ENCODE results near the gene USP37. TPM values are rescaled to one million over a fixed set of nuclear protein-coding genes. Genes with fewer than 3 reads are reported as not detected.

The USP37 gene
- polyA plus RNA-seq, 1 of the 3 experiments (the other 2 are of a cell fraction) = 0.95 TPM

- TF ChIP-seq REST (IDR thresholded peaks at IDR 0.05; ENCODE audit: low read depth, low read length) (no peak), EP300 (IDR thresholded peaks at IDR 0.05; ENCODE audit: borderline replicate concordance in 1 of 2, low read depth in 1 of 2, low read length in 1 of 2) (no peak), CTCF (IDR thresholded peaks at IDR 0.05) (no peak), FOSL2 (IDR thresholded peaks at IDR 0.05; ENCODE audit: borderline replicate concordance, low read depth) (no peak)
Observed at GRCh38 chr2:218566296-218566695, 1.9 kb downstream of the USP37 start (continued).

GRCh38 chr2:218564056-218564455 is 4.1 kb downstream of the USP37 start:
- H3K4me2 ChIP-seq = no peak overlapping the region
- H2AFZ ChIP-seq (ENCODE audit: low read depth) = no peak overlapping the region
- no peak overlapping the region for H3K4me3 ChIP-seq (ENCODE audit: low read depth in 2 of 2, low read length in 1 of 2)
- H3K27me3 ChIP-seq (ENCODE audit: insufficient read depth) = no peaks in the 10 kb centered on the region
- no peaks in the 10 kb centered on the region for H3K9me3 ChIP-seq
- peaks cover 17 to 18% of the 10 kb centered on the region in 2 experiments for H3K36me3 ChIP-seq (replicated peaks in 1 of 2; ENCODE audit: control insufficient read depth in 1 of 2, insufficient read depth in 2 of 2, low read length in 1 of 2)
- H3K4me1 ChIP-seq (ENCODE audit: control insufficient read depth in 1 of 2, insufficient read depth in 2 of 2, low read depth in 1 of 2, low read length in 1 of 2) = peaks cover 4 to 5% of the 10 kb centered on the region in 2 experiments; a peak in 2 of 4 replicates
- peaks cover 4% of the 10 kb centered on the region for H3F3A ChIP-seq (replicated peaks; ENCODE audit: insufficient read depth)
- no peaks in the 10 kb centered on the region for H3K9me2 ChIP-seq
- no peak overlapping the region for H3K27ac ChIP-seq (ENCODE audit: low read depth in 2 of 2, low read length in 1 of 2)
- H4K20me1 ChIP-seq (ENCODE audit: insufficient read depth) = no peaks in the 10 kb centered on the region
- H3K9ac ChIP-seq = no peak overlapping the region
- no peak for DNase-seq
- ChIA-PET POLR2A (no interaction called here), CTCF (interaction anchor here (0.9 to 2.0 kb wide), 4 partner anchors 56 to 84 kb away, joined by 3 to 10 read pairs (median 3); no protein-coding TSS in a partner anchor)
- WGBS (ENCODE audit: low lambda C conversion rate) = 92% methylated on average over 1 of the region's 1 CpG
- peaks cover 58% of the 10 kb centered on the region for H3K79me2 ChIP-seq (ENCODE audit: insufficient read depth)
- TF ChIP-seq EP300 (IDR thresholded peaks at IDR 0.05; ENCODE audit: borderline replicate concordance in 1 of 2, low read depth in 1 of 2, low read length in 1 of 2) (no peak), NRF1 (IDR thresholded peaks at IDR 0.05; ENCODE audit: low read depth, low read length) (no peak), YY1 (IDR thresholded peaks at IDR 0.05; ENCODE audit: low read depth) (no peak), RAD21 (IDR thresholded peaks at IDR 0.05; ENCODE audit: low read length) (no peak), MAX (IDR thresholded peaks at IDR 0.05; ENCODE audit: low read depth) (no peak), CHD2 (IDR thresholded peaks at IDR 0.05; ENCODE audit: low read length, partially characterized antibody) (no peak), RXRA (IDR thresholded peaks at IDR 0.05; ENCODE audit: borderline replicate concordance, low read depth) (no peak), RFX5 (IDR thresholded peaks at IDR 0.05; ENCODE audit: low read length) (no peak)
